Measurements from ENCODE around the gene MAP2K2. TPM values are rescaled to one million over a fixed set of nuclear protein-coding genes. Genes with fewer than 3 reads are reported as not detected.
A peak's percentile ranks its signal among the peaks of the same experiment; 100 is the strongest.

Gene MAP2K2
- total RNA-seq, 2 experiments from 2014 or later: 201 to 238 TPM

DNA sequence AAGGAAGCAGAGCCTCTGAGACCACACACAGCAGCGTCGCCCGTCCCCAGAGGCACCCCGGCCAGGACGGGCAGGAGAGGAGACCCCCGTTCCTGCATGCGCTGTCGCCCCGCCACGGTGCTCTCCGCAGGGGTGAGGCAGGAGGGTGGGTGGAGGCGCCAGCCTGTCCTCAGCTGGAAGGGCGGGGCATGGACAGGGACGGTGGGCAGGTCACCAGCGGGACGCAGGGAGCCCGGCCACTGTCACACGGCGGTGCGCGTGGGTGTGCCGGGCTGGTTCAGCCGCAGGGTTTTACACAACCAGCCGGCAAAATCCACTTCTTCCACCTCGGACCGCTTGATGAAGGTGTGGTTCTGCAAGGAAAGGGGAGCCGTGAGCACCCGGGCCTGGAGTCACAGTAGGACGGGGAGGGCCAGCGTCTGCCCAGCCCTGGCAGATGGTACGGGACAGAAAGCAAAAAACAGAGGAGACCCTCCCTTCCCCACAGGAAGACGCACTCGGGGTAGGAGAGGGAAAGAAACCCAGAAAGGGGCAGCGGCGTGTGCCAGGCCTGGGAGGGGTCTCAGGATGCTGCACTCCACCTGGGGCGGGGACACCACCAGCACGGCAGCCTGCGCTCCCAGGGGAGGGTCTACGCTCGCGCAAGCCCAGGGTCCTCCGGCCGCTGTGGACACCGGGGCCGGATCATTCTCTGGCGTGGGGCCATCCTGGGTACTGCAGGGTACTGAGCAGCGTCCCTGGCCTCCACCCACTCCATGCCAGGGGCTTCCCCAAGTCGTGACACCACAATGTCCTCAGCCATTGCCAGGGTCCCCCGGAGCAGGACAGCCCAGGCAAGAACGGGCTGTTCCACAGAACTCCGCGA is 33.3 kb downstream of the MAP2K2 start:
- H3K27me3 Mint-ChIP-seq: no peaks in the 10 kb centered on the region
- DNase-seq: no peak
- no peaks in the 10 kb centered on the region for H3K9me3 Mint-ChIP-seq (ENCODE audit: low read depth)
- H3K27ac Mint-ChIP-seq: peak overlapping the region; percentile 92
- no peak for ATAC-seq
- peaks cover 14% of the 10 kb centered on the region for H3K36me3 Mint-ChIP-seq
- H3K4me3 Mint-ChIP-seq: no peak overlapping the region
- CTCF ChIA-PET: interaction anchor here (1.8 to 2.7 kb wide), 4 partner anchors 14 to 103 kb away, joined by 7 to 30 read pairs (median 15); no protein-coding TSS in a partner anchor
- H3K4me1 Mint-ChIP-seq: peaks cover 51% of the 10 kb centered on the region

DNA sequence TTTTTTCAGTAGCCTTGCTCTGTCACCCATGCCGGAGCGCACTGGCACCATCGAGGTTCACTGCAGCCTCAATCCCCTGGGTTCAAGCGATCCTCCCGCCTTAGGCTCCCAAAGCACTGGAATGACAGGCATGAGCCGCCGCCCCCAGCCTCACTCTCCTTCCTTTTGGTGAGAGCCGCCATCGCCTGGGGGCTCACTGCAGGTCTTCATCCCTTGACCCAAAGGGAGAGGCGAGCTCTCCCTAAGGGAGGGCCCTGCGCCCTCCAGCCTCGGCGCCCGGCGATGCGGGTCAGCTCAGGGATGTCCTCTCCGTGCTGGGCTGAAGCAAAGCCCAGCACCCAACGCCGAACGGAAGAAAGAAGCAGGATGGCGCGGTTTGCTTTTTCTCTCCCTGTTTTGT is 34.0 kb downstream of the MAP2K2 start:
- H3K9me3 Mint-ChIP-seq (ENCODE audit: low read depth): no peaks in the 10 kb centered on the region
- peaks cover 12% of the 10 kb centered on the region for H3K36me3 Mint-ChIP-seq
- peak overlapping the region; percentile 92 for H3K27ac Mint-ChIP-seq
- ATAC-seq (no peak), DNase-seq (no peak)
- peaks cover 53% of the 10 kb centered on the region for H3K4me1 Mint-ChIP-seq
- no peak overlapping the region for H3K4me3 Mint-ChIP-seq
- CTCF ChIA-PET: interaction anchor here (1.3 to 2.7 kb wide), 6 partner anchors 11 to 102 kb away, joined by 4 to 30 read pairs (median 12); no protein-coding TSS in a partner anchor
- no peaks in the 10 kb centered on the region for H3K27me3 Mint-ChIP-seq

DNA sequence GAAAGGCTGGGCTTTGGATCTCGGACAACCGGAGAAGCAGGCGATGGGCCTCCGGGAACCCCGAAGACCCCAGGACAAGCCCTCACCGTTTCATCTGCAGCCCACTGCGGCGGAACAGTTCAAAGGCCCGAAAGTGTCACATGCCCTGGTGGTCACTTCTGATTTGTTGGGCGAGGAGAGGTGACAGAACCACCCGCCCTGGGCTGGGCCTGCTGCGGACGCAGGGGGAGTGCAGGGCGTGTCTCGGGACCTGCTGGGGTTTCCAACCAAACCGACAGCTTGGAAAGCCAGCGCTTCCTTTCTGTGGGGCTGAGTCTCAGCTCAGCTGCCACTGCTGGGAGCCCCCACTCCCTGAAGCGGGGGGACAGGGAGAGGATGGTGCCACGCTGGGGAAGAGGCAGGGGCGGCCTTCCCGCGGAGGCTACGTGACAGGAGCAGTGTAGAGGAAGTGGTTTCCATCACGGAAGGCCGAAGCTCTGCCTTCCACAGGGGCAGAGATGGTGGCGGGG is 34.5 kb downstream of the MAP2K2 start:
- Mint-ChIP-seq H3K36me3 (peaks cover 12% of the 10 kb centered on the region), H3K27ac (peak overlapping the region; percentile 92), H3K27me3 (no peaks in the 10 kb centered on the region), H3K4me1 (peaks cover 58% of the 10 kb centered on the region), H3K4me3 (peak overlapping the region; percentile 62), H3K9me3 (ENCODE audit: low read depth) (no peaks in the 10 kb centered on the region)
- CTCF ChIA-PET: interaction anchor here (0.8 to 2.7 kb wide), 12 partner anchors 12 to 720 kb away, joined by 3 to 30 read pairs (median 5); no protein-coding TSS in a partner anchor
- ATAC-seq: peak; percentile 77
- peak; percentile 92 for DNase-seq

DNA sequence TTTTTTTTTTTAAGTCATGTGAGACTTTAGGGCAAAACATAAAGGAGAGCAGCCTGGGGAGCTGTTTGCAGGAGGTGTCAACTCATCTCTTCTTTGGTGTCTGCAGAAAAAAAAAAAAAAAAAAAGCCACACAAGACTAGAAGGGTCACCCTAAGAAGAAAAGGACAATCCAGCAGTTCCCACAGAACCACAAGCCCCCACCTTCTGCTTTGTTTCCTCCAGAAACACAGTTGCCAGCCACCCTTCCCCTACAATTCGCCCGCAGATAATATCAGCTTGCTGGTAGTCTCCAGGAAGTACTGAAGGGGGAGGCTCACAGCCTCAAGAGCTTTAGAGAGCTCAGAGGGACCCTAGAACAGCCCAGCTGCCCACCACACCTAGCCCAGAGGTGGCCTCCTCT is 34.9 kb downstream of the MAP2K2 start:
- peaks cover 62% of the 10 kb centered on the region for H3K4me1 Mint-ChIP-seq
- H3K4me3 Mint-ChIP-seq: peak overlapping the region; percentile 62
- CTCF ChIA-PET: interaction anchor here (0.8 to 2.7 kb wide), 13 partner anchors 11 to 721 kb away, joined by 3 to 30 read pairs (median 5); partner anchors contain the start of gene ZBTB7A
- ATAC-seq: peak; percentile 80
- peak; percentile 96 for DNase-seq
- peak overlapping the region; percentile 92 for H3K27ac Mint-ChIP-seq
- H3K9me3 Mint-ChIP-seq (ENCODE audit: low read depth): no peaks in the 10 kb centered on the region
- H3K36me3 Mint-ChIP-seq: peaks cover 14% of the 10 kb centered on the region
- no peaks in the 10 kb centered on the region for H3K27me3 Mint-ChIP-seq

DNA sequence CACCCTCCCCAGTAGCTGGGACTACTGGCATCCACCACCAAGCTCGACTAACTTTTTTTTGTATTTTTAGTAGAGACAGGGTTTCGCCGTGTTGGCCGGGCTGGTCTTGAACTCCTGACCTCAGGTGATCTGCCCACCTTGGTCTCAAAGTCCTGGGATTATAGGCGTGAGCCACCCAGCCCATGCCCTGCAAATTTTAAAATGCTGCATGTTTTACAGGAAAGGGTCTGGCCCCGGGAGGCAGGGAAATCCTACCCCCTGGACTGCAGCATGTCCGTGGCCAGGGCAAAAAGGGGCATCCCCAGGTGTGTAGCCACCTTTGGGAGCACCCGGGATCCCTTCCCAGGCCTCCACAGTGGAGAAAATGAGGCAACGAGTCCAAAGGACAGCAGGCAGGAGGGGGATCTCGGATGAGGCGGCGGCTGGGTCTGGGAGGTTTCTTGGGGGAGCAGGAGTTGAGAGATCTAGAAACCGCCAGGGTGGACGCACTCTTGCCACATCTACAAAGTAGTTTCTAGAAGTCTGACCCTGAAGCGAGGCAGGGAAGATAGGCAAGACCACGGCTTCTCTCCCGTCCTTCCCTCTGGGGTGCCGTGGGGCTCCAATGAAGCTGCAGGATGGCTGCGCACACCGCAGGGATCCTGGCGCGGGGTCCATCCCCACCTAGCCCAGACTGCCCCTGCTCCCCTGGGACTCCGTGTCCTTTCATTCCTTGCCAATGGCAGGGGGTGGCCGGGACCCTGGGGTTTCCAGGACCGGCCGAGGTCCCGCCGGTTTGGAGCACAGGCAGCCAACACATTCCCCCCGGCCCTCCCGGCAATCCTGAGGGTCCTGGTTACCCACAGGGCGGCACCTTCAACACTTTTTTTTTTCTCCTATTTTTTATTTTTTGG is 35.9 kb downstream of the MAP2K2 start:
- peaks cover 6% of the 10 kb centered on the region for H3K36me3 Mint-ChIP-seq
- ATAC-seq: no peak
- no peaks in the 10 kb centered on the region for H3K27me3 Mint-ChIP-seq
- H3K4me1 Mint-ChIP-seq: peaks cover 67% of the 10 kb centered on the region
- CTCF ChIA-PET: interaction anchor here (0.7 to 2.7 kb wide), 12 partner anchors 10 to 722 kb away, joined by 3 to 30 read pairs (median 6); partner anchors contain the start of gene ZBTB7A
- no peaks in the 10 kb centered on the region for H3K9me3 Mint-ChIP-seq (ENCODE audit: low read depth)
- peak overlapping the region; percentile 92 for H3K27ac Mint-ChIP-seq
- DNase-seq: no peak
- peak overlapping the region; percentile 62 for H3K4me3 Mint-ChIP-seq

DNA sequence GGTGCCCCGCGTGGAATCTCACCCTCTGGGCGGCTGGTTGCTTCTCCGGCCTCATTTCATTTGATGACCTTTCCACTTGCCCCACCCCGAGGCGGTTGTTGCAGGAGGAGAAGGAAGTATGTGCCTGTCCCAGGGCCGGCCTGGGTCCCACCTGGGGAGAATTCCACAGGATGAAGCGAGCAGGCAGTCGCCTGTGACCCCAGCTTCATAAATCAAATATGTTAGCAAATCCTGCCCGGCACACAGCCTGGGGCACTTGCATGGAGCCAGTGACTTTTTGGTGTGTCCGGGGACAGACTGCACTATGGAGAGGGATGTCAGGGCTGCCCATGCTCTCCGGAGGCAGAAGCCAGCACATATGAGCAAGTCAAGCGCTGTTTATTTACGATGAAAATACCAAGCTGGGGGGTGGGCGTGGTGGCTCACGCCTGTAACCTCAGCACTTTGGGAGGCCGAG is 37.5 kb downstream of the MAP2K2 start:
- H3K36me3 Mint-ChIP-seq: peaks cover 6% of the 10 kb centered on the region

DNA sequence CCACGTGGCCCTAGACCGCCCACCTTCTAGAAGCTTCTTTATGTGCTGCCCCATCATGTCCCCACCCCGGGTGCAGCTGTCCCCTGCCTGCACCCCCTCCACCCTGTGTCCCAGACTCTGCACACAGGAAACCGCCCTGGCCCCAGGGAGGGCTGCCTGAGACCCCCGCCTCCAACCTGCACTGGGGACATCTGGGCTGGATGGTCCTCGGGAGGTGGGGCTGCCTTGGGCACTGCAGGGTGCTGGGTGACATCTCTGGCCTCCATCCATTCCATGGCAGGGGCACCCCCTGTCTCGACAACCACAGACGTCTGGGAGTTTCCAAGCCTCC is 39.4 kb downstream of the MAP2K2 start:
- Mint-ChIP-seq H3K36me3 (peaks cover 2% of the 10 kb centered on the region), H3K27me3 (no peaks in the 10 kb centered on the region), H3K4me3 (peak overlapping the region; percentile 30), H3K9me3 (ENCODE audit: low read depth) (no peaks in the 10 kb centered on the region), H3K27ac (peak overlapping the region; percentile 79), H3K4me1 (peaks cover 70% of the 10 kb centered on the region)
- DNase-seq: no peak
- ATAC-seq: no peak
- CTCF ChIA-PET: interaction anchor here (1.3 kb wide), 1 partner anchor 55 kb away, joined by 4 read pairs; no protein-coding TSS in a partner anchor

More for the DNA sequence above, 37.5 kb downstream of the MAP2K2 start:
- no peaks in the 10 kb centered on the region for H3K9me3 Mint-ChIP-seq (ENCODE audit: low read depth)
- H3K27me3 Mint-ChIP-seq: no peaks in the 10 kb centered on the region
- H3K27ac Mint-ChIP-seq: peak overlapping the region; percentile 76
- DNase-seq (no peak), ATAC-seq (no peak)
- CTCF ChIA-PET: interaction anchor here (1.2 to 2.0 kb wide), 6 partner anchors 9 to 101 kb away, joined by 3 to 9 read pairs (median 4); partner anchors contain the start of gene EEF2
- no peak overlapping the region for H3K4me3 Mint-ChIP-seq
- H3K4me1 Mint-ChIP-seq: peaks cover 74% of the 10 kb centered on the region

DNA sequence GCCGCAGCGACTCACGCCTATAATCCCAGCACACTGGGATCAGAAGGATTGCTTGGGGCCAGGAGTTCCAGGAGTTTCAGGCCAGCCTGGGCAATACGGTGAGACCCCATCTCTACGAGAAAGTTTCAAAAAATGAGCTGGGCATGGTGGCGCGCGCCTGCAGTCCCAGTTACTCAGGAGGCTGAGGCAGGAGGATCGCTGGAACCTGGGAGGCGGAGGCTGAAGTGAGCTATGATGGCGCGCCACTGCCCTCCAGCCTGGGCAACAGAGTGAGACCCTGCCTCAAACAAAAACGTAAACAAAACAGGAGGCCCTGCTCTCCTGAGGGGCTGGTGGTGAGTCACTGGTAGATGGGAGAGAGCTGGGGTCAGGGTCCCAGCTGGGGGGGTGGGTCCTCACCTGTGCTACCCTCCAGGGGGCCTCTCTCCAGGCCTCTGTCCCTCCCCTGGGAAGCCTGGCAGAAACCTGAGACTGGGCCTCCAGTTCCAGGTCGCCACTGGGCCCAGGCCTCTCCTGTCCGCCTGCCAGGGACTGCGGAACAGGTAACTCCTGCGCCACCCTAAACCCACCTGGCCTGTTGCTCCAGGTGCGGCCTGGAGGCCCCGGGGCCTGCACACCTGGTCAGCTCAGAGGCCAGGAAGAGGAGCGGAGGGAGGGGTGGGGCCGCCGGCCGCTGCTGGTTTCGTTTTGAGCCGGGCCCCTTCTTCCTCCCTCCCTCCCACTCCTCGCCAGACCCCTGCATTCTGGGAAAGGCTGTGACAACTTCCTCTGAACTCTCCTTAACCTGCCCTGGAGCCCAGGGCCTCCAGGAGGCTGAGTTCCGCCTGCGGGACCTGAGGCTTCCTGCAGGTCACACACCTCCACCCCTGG is 40.0 kb downstream of the MAP2K2 start:
- peak overlapping the region; percentile 79 for H3K27ac Mint-ChIP-seq
- peaks cover 70% of the 10 kb centered on the region for H3K4me1 Mint-ChIP-seq
- peak overlapping the region; percentile 49 for H3K4me3 Mint-ChIP-seq
- no peaks in the 10 kb centered on the region for H3K9me3 Mint-ChIP-seq (ENCODE audit: low read depth)
- CTCF ChIA-PET: interaction anchor here (1.3 to 2.0 kb wide), 3 partner anchors 14 to 56 kb away, joined by 3 to 6 read pairs (median 4); no protein-coding TSS in a partner anchor
- DNase-seq (peak; percentile 86), ATAC-seq (peak; percentile 48)
- peaks cover 2% of the 10 kb centered on the region for H3K36me3 Mint-ChIP-seq
- no peaks in the 10 kb centered on the region for H3K27me3 Mint-ChIP-seq

DNA sequence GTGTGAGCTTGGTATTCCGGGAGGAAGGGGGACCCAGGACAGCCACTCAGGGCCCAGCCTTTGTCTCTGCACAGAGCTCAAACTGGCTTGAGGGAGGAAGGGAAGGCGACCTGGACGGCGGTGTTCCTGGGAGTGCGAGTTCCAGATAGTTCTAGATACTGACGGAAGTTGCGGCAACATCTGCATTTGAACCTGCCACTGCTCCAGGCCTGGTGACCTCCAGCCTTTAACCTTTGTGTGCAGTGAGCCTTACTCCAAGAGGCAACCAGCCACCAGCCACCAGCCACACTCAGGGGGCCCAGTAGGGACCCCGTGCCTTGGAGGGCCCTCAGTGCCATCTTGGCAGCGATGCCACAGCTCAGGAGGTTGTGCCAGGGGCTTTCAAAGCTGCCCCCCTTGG is 41.8 kb downstream of the MAP2K2 start:
- no peaks in the 10 kb centered on the region for H3K9me3 Mint-ChIP-seq (ENCODE audit: low read depth)
- CTCF ChIA-PET: interaction anchor here (2.0 kb wide), 1 partner anchor 22 kb away, joined by 6 read pairs; no protein-coding TSS in a partner anchor
- ATAC-seq: no peak
- DNase-seq: no peak
- peaks cover 67% of the 10 kb centered on the region for H3K4me1 Mint-ChIP-seq
- peaks cover 2% of the 10 kb centered on the region for H3K36me3 Mint-ChIP-seq
- no peak overlapping the region for H3K4me3 Mint-ChIP-seq
- H3K27ac Mint-ChIP-seq: peak overlapping the region; percentile 24
- no peaks in the 10 kb centered on the region for H3K27me3 Mint-ChIP-seq

DNA sequence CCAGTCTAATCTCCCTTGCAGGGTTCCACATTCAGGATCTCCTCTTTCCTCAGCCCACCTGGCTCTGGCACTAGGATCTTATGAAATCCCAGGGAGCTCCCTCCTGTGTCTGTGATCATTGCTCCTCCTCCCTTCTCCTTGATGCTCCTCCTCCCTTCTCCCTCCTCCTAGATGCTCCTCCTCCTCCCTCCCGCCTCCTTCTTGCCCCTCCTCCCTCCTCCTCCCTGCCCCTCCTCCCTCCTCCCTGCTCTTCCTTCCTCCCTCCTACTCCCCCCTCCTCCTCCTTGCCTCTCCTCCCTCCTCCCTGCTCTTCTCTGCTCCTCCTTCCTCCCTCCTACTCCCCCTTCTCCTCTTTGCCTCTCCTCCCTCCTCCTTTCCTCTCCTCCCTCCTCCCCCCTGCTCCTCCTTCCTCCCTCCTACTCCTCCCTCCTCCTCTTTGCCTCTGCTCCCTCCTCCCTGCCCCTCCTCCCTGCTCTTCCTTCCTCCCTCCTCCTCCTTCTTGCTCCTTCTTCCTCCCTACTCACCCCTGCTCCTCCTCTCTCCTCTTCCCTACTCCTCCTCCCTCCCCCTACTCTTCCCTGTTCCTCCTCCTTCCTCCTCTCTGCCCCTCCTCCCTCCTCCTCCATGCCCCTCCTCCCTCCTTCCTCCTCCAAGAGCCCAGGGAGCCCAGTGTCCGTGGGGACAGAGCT is 42.3 kb downstream of the MAP2K2 start:
- Mint-ChIP-seq H3K9me3 (ENCODE audit: low read depth) (no peaks in the 10 kb centered on the region), H3K4me1 (peaks cover 67% of the 10 kb centered on the region), H3K4me3 (no peak overlapping the region), H3K36me3 (peaks cover 2% of the 10 kb centered on the region), H3K27me3 (no peaks in the 10 kb centered on the region), H3K27ac (no peak overlapping the region)
- no peak for ATAC-seq
- CTCF ChIA-PET: interaction anchor here (0.6 to 2.0 kb wide), 4 partner anchors 23 to 94 kb away, joined by 3 to 6 read pairs (median 4); no protein-coding TSS in a partner anchor
- DNase-seq: no peak

DNA sequence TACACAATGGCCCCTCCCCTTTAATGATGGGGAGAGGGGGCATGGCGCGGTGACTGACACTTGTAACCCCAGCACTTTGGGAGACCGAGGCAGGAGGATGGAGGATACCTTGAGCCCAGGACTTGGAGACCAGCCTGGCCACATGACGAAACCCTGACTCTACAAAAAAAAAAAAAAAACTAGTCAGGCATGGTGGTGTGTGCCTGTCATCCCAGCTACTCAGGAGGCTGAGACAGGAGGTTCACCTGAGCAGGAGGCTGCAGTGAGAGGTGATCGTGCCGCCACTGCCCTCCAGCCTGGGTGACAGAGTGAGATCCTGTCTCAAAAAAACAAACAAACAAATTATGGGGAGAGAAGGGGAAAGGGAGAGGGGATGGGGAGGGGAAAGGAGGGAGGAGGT is 43.4 kb downstream of the MAP2K2 start:
- ATAC-seq (no peak), DNase-seq (no peak)
- Mint-ChIP-seq H3K9me3 (ENCODE audit: low read depth) (no peaks in the 10 kb centered on the region), H3K27ac (no peak overlapping the region), H3K4me3 (no peak overlapping the region), H3K27me3 (no peaks in the 10 kb centered on the region), H3K36me3 (peaks cover 2% of the 10 kb centered on the region), H3K4me1 (peaks cover 63% of the 10 kb centered on the region)
- CTCF ChIA-PET: interaction anchor here (0.7 to 0.9 kb wide), 3 partner anchors 15 to 34 kb away, joined by 3 to 6 read pairs (median 3); no protein-coding TSS in a partner anchor
